GM18517 (cell line): Measurements from ENCODE around the gene DNAJB6.
"Not testable (repeated sequence)": the region's sequence is repeated elsewhere in the genome, so short reads cannot be mapped to it uniquely, and the experiment has no call there.

Experiments used
- ATAC-seq: cut with Tn5 transposase; IDR thresholded peaks from one replicate; pipeline ENCODE4 v1.9.1; 2021; ENCODE audit warnings: mild to moderate bottlenecking, moderate library complexity; ENCODE audit not compliant: unreplicated experiment

DNAJB6 gene

DNA sequence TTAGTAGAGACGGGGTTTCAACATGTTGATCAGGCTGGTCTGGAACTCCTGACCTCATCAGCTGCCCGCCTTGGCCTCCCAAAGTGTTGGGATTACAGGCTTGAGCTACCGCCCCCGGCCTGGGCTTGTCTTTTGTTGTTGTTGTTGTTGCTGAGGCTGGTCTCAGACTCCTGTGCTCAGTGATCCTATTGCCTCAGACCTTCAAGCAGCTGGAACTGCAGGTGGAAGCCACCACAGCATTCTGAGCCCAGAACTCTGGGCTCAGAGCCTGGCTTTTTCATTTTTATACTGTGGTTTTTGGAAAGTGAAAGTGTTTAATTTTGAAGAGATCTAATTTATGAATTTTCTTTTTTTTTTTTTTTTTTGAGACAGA lies 16.2 kb upstream of the DNAJB6 start:
- ATAC-seq: no peak

- ATAC-seq: no peak
Measured at GRCh38 chr7:157323401-157323800, 13.4 kb upstream of the DNAJB6 start.

DNA sequence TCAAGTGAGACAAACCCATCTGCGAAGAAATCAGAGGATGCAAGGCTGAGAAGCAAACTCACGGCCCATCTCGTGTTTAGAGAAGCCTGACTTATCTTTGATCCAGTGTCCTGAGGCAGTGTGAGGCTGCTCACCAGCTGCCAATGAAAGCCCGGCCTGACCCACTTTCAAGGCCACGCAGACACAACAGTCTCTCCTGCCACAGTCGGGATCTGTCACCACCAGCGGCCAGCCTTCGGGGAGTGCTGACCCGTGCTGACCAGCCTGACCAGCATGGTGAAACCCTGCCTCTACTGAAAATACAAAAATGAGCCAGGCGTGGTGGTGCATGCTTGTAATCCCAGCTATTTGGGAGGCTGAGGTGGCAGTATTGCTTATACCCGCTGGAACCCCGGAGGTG lies 7.4 kb upstream of the DNAJB6 start:
- no peak for ATAC-seq

DNA sequence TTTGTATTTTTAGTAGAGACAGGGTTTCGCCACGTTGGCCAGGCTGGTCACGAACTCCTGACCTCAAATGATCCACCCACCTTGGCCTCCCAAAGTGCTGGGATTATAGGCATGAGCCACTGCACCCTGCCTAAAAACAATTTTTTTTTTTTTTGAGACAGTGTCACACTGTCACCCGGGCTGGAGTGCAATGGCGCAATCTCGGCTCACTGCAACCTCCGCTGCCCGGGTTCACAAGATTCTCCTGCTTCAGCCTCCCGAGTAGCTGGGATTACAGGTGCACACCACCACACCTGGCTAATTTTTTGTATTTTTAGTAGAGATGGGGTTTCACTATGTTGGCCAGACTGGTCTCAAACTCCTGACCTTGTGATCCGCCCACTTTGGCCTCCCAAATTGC lies 6.2 kb upstream of the DNAJB6 start:
- ATAC-seq: not testable (repeated sequence)

DNA sequence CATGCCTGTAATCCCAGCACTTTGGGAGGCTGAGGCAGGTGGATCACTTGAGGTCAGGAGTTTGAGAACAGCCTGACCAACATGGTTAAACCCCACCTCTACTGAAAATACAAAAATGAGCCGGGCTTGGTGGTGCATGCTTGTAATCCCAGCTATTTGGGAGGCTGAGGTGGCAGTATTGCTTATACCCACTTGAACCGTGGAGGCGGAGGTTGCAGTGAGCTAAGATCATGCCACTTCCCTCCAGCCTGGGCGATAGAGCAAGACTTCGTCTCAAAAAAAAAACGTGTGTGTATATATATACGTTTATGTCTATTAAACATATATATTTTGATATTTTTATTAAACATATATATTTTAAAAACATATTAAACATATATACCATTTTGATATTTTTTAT lies 5.8 kb upstream of the DNAJB6 start:
- not testable (repeated sequence) for ATAC-seq

GRCh38 chr7:157335236-157335635 lies 1.6 kb upstream of the DNAJB6 start:
- no peak for ATAC-seq

- no peak for ATAC-seq
Measured at GRCh38 chr7:157335991-157336382, 817 bp upstream of the DNAJB6 start.

DNA sequence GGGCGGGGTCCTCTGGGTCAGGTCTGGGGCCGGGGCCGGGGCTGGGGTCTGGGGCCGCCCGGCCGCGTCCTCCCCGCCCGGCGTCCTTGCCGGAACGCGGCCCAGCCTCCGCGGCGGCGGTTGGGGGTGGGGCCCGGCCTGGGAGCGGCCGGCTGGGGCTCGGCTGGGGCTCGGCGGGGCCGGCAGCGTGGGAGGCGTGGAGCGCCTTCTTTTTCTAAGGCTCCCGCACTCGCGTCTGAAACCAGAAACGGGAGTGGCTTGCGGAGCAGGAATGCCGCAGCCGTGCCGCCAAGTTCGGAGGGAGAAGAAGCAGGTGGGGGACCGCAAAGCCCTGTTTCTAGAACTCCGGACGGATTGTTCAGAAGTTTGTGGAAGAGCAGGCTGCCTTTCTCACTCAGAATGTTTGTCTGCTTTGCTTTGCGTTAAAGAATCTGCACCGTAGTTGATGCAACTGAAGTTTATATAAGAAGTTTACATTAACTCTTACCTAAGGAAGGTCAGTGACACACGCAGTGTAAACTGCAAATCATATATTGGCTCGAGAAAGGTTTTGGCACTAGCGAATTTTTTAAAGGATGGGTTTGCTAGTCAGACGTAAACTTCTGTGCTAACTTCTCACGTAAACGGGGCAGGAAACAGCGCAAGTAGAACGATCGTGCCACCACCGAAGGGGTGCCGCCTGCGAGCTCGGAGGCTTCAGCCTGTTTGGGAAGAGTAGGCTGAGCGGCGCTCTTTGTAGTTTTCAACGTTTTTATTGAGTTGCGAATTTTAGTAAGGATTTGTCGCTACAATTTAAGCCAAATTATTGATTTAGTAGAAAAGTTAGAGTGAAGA lies 729 bp downstream of the DNAJB6 start:
- peak; percentile 33 for ATAC-seq

GRCh38 chr7:157339777-157340677 lies 3.2 kb downstream of the DNAJB6 start:
- peak; percentile 28 for ATAC-seq

- ATAC-seq: no peak
Measured at GRCh38 chr7:157347217-157347904, 10.6 kb downstream of the DNAJB6 start.

- no peak for ATAC-seq
Measured at GRCh38 chr7:157348548-157348947, 11.7 kb downstream of the DNAJB6 start.

DNA sequence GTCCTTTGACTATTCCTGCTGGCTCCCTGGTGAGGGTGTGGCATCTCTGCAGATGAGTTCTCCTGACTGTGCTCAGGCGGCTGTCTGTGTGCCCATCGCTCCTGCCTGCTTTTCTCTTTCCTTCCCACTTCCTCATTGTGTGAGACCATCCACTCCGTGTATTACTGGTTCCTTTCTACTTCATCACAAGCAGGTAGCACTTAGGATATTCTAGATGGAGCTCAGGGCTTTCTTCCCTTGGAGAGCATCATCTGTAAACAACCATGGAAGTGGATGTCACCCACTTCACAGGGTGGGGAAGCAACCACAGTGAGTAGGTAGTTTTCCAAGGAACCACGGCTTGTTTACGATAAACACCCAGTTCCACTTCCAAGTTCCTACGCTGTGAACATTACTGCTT lies 15.7 kb downstream of the DNAJB6 start:
- ATAC-seq: no peak

DNA sequence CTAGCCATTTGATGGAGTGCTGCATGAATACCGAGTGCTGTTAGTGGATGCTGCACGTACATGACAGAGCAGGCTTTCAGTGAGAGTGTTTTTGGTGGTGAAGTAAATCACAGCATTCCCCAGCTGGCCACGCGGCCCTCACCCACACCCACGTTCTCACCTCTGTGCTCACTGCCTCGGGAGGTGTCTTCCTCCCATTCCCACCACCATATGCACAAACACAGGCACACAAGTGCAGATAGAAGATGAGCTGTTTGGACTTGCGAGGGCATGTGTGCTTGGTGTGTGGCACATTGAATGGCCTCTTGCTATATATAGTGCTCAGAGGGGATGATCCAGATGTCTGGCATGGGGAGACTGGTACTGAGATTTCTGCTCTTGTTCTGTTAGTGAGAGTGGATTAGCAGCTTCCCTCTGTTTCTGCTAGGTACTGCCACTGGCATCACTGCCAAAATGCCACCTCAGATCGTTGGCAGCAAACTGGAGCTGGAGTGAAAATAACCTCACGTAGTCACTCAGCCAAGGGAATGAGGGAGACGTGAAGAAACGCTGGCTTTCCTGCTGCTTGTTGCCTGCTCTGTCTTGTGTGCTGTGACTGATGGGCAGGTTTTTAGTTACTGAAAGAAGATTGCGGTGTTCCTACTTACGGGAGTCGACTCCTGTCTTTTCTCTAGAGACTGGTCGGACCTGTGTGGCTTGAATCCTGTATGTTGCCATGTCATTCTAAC lies 19.1 kb downstream of the DNAJB6 start:
- no peak for ATAC-seq

DNA sequence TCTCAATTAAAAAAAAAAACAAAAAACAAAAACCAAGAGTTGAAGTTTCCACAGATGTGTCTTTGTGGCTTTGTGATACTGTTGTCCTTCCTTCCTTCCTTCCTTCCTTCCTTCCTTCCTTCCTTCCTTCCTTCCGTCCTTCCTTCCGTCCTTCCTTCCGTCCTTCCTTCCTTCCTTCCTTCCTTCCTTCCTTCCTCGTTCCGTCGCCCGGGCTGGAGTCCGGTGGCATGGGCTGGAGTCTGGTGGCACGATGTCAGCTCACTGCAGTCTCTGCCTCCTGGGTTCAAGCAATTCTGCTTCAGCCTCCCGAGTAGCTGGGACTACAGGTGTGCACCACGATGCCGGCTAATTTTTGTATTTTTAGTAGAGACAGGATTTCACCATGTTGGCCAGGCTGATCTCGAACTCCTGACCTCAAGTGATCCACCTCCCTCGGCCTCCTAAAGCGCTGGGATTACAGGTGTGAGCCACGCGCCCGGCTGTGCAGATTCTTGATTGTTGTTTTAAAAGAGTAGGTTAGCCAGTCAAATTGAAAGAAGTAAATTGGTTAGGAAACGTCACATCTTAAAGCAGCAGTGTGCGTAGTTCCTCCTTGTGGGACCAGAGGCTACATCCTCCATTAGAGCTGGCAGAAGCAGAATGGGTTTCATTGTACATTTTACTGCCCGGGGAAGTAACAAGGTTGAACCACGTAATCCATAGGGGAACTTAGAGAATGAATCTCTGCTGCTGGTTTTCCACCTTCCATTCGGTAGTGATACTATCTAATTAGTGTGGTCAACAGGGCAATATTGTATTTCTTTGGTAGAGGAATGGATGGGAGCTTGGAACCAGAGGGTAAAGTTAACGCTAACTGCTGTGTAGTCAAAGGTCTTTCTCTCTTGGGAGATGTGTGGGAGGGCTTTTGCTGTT lies 20.6 kb downstream of the DNAJB6 start:
- peak; percentile 85 for ATAC-seq

- no peak for ATAC-seq
Measured at GRCh38 chr7:157358041-157358752, 21.4 kb downstream of the DNAJB6 start.

DNA sequence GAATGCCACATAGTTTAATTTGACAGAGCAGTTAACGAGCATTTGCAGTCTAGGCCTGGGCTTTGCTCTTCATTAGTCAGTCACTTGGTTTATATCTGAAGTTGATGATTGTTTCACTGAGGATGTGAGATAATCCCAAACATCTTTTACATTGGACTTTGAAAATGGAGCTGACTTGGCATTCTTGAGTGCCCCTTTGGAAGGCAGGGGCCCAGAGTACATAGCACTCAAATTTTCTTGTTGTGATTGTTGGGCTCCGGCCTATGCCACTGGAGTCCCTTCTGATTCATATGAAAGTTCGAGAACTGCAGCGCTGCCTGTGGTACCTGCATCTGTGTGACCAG lies 21.9 kb downstream of the DNAJB6 start:
- no peak for ATAC-seq

GRCh38 chr7:157359581-157359980 lies 22.8 kb downstream of the DNAJB6 start:
- ATAC-seq: no peak

DNA sequence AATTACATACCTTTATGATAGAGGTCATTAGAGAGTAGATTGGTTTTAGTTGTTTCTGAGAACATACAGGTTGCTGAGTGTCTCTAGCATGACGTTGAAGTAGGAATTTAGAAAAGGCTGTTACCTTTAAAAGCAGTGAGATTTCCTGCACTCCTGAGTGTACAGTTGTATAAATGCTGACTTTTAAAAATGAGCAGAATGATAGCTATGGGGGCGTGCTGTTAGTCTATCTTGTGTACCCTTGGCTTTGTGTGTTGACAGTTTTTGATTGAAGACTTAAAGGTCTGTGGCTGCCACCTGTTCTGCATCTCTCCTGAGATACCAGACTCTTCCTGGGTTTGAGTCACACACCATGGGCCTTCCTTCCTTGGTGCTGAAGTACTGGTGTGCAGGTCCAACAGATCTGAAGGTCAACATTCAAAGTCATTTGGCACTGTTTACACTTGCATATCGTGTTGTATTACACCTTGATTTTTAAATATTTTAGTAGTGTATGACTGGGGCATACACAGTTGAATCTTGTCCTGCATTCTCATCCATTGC lies 23.8 kb downstream of the DNAJB6 start:
- no peak for ATAC-seq

DNA sequence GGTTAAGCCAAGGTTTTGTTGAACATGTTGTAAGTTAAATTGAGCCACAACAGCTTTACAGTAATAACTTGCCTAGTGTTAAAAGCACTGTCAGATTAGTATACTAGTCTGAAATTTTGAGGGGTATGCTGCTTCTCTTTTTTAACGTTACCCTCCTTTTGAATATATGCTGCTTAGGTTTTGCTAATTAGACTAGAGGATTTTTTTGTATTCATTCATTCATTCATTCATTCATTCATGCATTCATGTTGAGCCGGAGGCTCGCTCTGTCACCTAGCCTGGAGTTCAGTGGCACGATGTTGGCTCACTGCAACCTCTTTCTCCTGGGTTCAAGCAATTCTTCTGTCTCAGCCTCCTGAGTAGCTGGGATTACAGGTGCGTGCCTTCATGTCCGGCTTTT lies 24.7 kb downstream of the DNAJB6 start:
- ATAC-seq: no peak
